22Rv1 (cell line): ENCODE measurements around the gene PAPPA2.

Experiments used
- H3K27ac ChIP-seq: fragments of 450-650 bp; 2 replicates; pipeline ENCODE4 v1.5.1; 2017
- ZFX ChIP-seq: fragments of 450-650 bp; IDR thresholded peaks from 2 replicates; pipeline ENCODE4 v1.6.1; 2017; ENCODE audit warnings: antibody characterized with exemption, borderline replicate concordance
- TF ChIP-seq, protein P1 (sequence below): fragments of 450-650 bp; IDR thresholded peaks from 2 replicates; pipeline ENCODE4 v1.5.1; 2017; ENCODE audit warnings: mild to moderate bottlenecking

PAPPA2 gene

DNA sequence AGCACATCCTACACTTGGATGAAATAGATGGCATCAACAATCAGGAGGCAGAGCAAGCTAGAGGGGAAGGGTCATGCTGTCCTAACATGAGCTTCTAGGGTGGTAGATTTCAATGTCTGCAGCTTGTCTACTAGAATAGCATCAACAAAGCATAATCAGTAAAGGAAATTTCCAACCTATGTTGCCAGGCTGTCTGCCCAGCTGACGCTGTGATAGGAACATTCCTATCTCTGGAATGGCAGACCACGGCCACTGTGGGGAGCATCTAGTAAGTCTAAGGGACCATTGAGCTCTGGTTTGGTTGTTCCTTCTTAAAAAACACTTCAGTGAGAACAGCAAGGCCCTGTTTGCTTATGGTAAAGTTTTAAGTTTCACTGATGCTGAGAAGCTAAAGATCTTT, 206.8 kb downstream of the PAPPA2 start:
- H3K27ac ChIP-seq = no peak overlapping the region
- TF ChIP-seq ZFX = no peak
- TF ChIP-seq, protein P1, sequence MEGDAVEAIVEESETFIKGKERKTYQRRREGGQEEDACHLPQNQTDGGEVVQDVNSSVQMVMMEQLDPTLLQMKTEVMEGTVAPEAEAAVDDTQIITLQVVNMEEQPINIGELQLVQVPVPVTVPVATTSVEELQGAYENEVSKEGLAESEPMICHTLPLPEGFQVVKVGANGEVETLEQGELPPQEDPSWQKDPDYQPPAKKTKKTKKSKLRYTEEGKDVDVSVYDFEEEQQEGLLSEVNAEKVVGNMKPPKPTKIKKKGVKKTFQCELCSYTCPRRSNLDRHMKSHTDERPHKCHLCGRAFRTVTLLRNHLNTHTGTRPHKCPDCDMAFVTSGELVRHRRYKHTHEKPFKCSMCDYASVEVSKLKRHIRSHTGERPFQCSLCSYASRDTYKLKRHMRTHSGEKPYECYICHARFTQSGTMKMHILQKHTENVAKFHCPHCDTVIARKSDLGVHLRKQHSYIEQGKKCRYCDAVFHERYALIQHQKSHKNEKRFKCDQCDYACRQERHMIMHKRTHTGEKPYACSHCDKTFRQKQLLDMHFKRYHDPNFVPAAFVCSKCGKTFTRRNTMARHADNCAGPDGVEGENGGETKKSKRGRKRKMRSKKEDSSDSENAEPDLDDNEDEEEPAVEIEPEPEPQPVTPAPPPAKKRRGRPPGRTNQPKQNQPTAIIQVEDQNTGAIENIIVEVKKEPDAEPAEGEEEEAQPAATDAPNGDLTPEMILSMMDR = no peak

DNA sequence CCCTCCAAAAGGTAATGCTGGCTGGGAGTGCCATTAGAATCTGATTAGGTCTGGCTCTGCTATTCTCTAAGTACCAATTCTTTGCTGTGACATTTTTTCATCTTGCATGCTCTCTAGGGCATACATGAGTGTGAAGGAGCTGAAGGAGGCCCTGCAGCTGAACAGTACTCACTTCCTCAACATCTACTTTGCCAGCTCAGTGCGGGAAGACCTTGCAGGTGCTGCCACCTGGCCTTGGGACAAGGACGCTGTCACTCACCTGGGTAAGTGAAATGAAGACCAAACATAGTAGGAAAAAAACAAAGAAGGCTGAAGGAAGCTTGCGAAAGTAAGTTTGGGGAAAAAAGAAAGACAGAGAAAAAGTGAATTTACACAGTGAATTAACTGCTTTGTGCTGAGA, 207.9 kb downstream of the PAPPA2 start:
- H3K27ac ChIP-seq = no peak overlapping the region
- no peak for TF ChIP-seq ZFX
- TF ChIP-seq, protein P1 = no peak

DNA sequence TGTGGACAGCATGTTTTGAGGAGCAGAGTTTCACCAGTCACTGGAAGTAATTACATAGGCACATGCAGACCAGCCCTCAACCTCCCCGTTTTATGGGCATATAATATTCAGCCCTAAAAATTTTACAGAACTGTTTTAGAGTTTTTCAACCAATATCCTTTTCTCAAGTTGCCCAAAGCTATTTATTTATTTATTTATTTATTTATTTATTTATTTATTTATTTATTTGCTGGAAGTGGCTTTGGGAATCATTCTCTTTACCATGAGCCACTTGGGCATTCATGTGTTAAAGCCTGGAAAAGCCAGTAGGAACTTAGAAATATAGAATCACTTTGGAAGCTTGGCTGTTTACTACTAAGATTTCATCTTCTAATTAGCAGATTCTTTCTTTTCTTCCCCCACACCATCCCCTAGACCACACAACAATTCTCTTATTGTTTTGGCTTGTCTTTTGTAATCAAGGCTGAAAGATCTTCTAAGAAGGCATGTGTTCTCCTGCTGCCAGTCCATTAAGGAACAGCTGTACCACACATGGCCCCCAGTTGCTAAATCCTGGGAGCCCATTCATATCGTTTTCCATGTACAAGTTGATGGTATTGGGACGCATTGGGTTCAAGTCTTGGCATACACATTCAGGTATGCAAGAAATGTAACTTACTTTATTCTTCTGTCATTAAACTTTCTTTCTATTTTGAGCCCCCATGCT, 220.0 kb downstream of the PAPPA2 start:
- TF ChIP-seq, protein P1 = no peak
- TF ChIP-seq ZFX = no peak
- H3K27ac ChIP-seq = no peak overlapping the region

DNA sequence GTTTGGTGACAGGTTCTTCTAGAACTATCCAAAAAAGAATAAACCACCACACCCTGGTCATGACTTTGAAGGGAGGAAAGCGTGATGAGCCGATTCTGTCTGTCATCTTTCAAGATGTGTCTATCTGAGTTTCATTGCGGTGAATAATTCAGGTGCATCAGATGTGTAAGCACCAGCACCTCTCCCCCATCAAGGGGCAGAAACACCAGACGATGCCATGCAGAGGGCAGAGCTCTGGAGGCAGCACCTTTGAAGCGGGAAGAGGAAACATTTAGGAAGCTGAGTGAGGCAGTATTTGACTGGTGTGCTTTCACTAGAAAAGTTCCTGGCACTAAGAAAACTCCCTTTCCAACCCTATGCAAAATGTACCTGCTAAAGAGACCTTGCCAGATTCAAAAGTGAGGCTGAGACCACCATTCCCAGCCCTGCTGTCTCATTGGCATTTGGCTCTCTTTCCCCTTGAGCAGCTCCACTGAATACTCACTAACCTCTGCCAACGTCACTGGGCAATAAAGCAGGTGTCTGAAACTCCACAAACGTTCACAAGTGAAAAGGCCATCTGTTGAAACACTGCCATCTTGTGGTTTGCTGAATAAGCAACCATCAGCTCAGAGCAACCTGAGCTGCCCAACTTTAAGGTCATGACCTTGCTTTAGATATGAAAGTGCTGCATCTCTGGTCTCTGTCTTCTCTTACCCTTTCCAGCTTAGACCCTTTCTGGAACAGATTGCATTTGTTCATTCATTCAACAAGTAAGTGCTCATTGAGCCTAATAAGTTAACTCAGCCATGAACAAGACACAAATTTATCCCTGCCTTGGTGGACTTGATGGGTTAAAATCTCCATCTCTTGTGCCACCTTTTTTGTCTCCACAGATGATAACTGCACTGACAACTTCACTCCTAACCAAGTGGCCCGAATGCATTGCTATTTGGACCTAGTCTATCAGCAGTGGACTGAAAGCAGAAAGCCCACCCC, 228.6 kb downstream of the PAPPA2 start:
- H3K27ac ChIP-seq = no peak overlapping the region
- TF ChIP-seq ZFX = no peak
- TF ChIP-seq, protein P1 = peak; percentile 95

DNA sequence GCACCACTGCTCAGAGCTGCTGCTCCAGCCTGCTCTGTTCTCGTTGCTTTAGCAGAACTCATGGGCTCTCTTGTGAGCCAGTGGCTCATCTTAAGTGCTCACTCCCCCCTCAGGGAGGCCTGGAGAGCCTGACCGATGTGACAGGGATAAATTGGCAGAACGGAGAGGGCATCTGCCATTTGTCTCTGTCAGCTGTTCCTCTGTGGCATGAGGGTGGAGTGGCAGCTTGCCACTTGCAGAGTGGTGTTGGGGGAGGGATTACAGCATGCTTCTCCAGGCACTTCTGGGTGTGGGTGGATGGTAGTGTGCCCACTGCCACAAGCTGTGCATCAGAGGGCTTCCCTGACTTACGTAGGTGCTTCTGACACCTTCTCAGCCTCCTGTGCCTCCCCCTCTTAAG, 229.5 kb downstream of the PAPPA2 start:
- H3K27ac ChIP-seq = no peak overlapping the region
- TF ChIP-seq, protein P1 = no peak
- TF ChIP-seq ZFX = no peak

DNA sequence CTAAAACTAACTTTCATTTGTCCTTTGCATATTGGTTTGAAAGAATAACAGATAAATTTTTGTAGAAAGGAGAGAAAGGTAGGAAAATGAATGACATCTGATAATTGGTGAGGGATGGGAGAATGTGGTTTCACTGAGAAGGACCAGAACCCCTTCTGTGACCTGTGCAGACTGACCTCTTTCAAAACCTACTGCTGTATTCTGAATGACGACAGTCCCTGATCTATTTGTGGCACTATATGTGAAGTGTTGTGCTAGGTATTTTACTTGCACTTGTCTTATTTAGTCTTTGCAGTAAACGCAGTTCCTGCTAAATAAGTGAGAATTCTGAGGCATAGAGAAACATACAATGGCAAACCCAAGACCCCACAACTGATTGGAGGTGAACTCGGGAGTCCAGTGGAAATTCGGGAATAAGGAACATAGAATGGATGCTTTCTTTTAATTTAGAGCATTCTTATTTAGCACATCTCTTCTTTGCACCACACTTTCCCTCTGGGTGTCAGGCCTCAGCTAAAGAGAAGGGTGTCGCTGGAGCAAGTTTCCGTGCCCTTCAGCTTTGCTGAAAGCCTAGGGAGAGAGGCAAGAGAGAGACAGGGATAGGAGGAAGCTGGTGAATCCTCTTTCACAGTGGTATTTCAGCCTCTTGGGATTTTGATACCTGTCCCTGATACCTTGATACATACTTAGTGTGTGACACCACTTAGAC, 230.2 kb downstream of the PAPPA2 start:
- TF ChIP-seq, protein P1 = no peak
- no peak for TF ChIP-seq ZFX
- no peak overlapping the region for H3K27ac ChIP-seq
